Endodermal cell (in vitro differentiated cells): ENCODE data around the gene FGF5. TPM values are rescaled to one million over a fixed set of nuclear protein-coding genes. Genes with fewer than 3 reads are reported as not detected.
"Not testable (repeated sequence)": the region's sequence is repeated elsewhere in the genome, so short reads cannot be mapped to it uniquely, and the experiment has no call there.

Source experiments
- DNase-seq: peaks from one replicate; pipeline ENCODE4 v3.0.0-alpha.2; 2017
- H3K27ac ChIP-seq: 2 replicates; pipeline ENCODE4 v1.5.1; 2013; ENCODE audit warnings: mild to moderate bottlenecking, low read depth, low read length, moderate library complexity
- H3K27me3 ChIP-seq: 2 replicates; pipeline ENCODE4 v1.6.1; 2013; ENCODE audit warnings: mild to moderate bottlenecking, low read length, moderate library complexity; ENCODE audit not compliant: insufficient read depth, control insufficient read depth, poor library complexity, severe bottlenecking
- H3K36me3 ChIP-seq: 2 replicates; pipeline ENCODE4 v1.7.0; 2013; ENCODE audit warnings: mild to moderate bottlenecking, low read length, moderate library complexity; ENCODE audit not compliant: control insufficient read depth, insufficient read depth
- H3K4me1 ChIP-seq: one replicate; pipeline ENCODE4 v1.7.0; 2013; ENCODE audit warnings: low read length; ENCODE audit not compliant: control insufficient read depth, insufficient read depth
- H3K4me3 ChIP-seq: 2 replicates; pipeline ENCODE4 v1.5.1; 2013; ENCODE audit warnings: mild to moderate bottlenecking, low read length, moderate library complexity
- H3K9ac ChIP-seq: 2 replicates; pipeline ENCODE4 v1.6.1; 2013; ENCODE audit warnings: mild to moderate bottlenecking, low read length, moderate library complexity; ENCODE audit not compliant: poor library complexity, severe bottlenecking; ENCODE audit errors: extremely low read depth
- H3K9me3 ChIP-seq: 2 replicates; pipeline ENCODE4 v1.6.1; 2013; ENCODE audit warnings: mild to moderate bottlenecking, low read length, moderate library complexity; ENCODE audit not compliant: control insufficient read depth
- H3K27ac Mint-ChIP-seq: 2 replicates; pipeline ENCODE4 v1.8.0; 2020; ENCODE audit warnings: mixed read lengths
- H3K27me3 Mint-ChIP-seq: 2 replicates; pipeline ENCODE4 v1.8.0; 2021; ENCODE audit warnings: mild to moderate bottlenecking, mixed read lengths; ENCODE audit not compliant: insufficient read depth
- H3K36me3 Mint-ChIP-seq: 2 replicates; pipeline ENCODE4 v1.8.0; 2020; ENCODE audit warnings: low read depth, mixed read lengths
- H3K4me1 Mint-ChIP-seq: 2 replicates; pipeline ENCODE4 v1.8.0; 2020; ENCODE audit warnings: mixed read lengths
- H3K4me3 Mint-ChIP-seq: 2 replicates; pipeline ENCODE4 v1.8.0; 2020; ENCODE audit warnings: mild to moderate bottlenecking, moderate library complexity, mixed read lengths
- H3K9me3 Mint-ChIP-seq: 2 replicates; pipeline ENCODE4 v1.8.0; 2020; ENCODE audit warnings: mild to moderate bottlenecking, mixed read lengths
- WGBS, 2 experiments: methylation state at CpG; one replicate each; pipeline versions ENCODE4 v1.1.5 to v1.1.7; 2013; ENCODE audit warnings: missing lambda C conversion rate in 2 of 2, mixed read lengths in 1 of 2; ENCODE audit not compliant: insufficient coverage in 1 of 2, insufficient read length in 1 of 2; 5-methylcytosine and 5-hydroxymethylcytosine counted together
- total RNA-seq, 2 donors: library from RNA; stranded (reverse); fragmentation: NEBNext Ultra II Directional in 1 of 2; extraction: Animal tissue kit (Norgen Biotek cat#: 25700) in 1 of 2; gene quantifications; 2 replicates in 1 of 2; 3 replicates in 1 of 2; pipeline ENCODE4 v1.2.1, GENCODE V29; 2021
- TF ChIP-seq, protein P1 (sequence below): fragments of 200-600 bp; sonication (generic); conservative IDR thresholded peaks from 2 replicates; pipeline ENCODE4 v1.5.0; 2021; ENCODE audit warnings: antibody characterized with exemption, mild to moderate bottlenecking

Gene FGF5
- total RNA-seq, 2 donors from 2014 or later: 0.49 to 1.6 TPM

DNA sequence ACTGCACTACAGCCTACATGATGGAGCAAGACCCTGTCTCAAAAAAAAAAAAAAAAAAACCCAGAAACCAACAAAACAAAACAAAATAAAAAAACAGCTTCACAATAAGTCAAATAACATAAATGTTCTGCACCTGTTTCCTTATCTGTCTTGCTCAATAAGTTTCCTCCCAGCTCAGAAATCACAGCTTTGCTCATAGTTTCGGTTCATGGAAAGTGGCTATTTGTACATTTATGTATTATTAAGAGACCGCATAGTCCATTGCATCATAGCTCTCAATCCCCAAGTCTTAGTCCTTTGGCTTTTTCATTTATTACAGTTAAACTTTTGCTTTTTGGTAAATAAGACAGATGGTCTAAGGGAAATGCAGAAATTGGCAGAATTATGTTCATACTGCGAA, 44.7 kb downstream of the FGF5 start:
- TF ChIP-seq, protein P1, sequence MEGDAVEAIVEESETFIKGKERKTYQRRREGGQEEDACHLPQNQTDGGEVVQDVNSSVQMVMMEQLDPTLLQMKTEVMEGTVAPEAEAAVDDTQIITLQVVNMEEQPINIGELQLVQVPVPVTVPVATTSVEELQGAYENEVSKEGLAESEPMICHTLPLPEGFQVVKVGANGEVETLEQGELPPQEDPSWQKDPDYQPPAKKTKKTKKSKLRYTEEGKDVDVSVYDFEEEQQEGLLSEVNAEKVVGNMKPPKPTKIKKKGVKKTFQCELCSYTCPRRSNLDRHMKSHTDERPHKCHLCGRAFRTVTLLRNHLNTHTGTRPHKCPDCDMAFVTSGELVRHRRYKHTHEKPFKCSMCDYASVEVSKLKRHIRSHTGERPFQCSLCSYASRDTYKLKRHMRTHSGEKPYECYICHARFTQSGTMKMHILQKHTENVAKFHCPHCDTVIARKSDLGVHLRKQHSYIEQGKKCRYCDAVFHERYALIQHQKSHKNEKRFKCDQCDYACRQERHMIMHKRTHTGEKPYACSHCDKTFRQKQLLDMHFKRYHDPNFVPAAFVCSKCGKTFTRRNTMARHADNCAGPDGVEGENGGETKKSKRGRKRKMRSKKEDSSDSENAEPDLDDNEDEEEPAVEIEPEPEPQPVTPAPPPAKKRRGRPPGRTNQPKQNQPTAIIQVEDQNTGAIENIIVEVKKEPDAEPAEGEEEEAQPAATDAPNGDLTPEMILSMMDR: no peak
- no peak overlapping the region for H3K27ac ChIP-seq
- WGBS, 2 experiments: 100% methylated on average over 1 to 3 of the region's 3 CpGs
- peaks cover 39% of the 10 kb centered on the region for H3K27me3 ChIP-seq
- H3K4me1 ChIP-seq: peaks cover 6% of the 10 kb centered on the region
- no peaks in the 10 kb centered on the region for H3K36me3 ChIP-seq
- Mint-ChIP-seq H3K4me1 (peaks cover 29% of the 10 kb centered on the region), H3K36me3 (no peaks in the 10 kb centered on the region), H3K27ac (no peak overlapping the region), H3K4me3 (no peak overlapping the region), H3K9me3 (no peaks in the 10 kb centered on the region), H3K27me3 (peaks cover 49% of the 10 kb centered on the region)
- no peaks in the 10 kb centered on the region for H3K9me3 ChIP-seq
- H3K4me3 ChIP-seq: no peak overlapping the region
- no peak for DNase-seq
- H3K9ac ChIP-seq: no peak overlapping the region

DNA sequence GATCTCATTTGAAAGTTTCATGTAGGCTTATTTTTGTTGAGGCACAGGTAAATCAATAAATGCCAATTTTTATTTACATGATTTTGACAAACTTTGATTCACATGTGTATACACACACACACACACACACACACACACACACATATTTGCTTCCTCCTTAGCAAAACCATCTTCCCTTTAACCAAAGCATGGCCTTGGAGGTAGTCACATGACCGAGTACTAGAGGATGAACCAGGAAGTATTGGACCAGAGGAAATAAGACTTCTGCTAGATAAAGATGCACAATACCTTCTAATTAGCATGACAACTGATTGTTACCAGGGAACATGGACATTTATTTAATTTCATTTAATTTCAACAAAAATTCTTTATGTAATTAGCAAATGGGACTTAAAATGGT, 45.7 kb downstream of the FGF5 start:
- Mint-ChIP-seq H3K27ac (no peak overlapping the region), H3K9me3 (no peaks in the 10 kb centered on the region), H3K36me3 (no peaks in the 10 kb centered on the region), H3K4me1 (peaks cover 25% of the 10 kb centered on the region), H3K4me3 (no peak overlapping the region), H3K27me3 (peaks cover 46% of the 10 kb centered on the region)
- Histone ChIP-seq H3K9ac (no peak overlapping the region), H3K4me3 (no peak overlapping the region), H3K4me1 (peaks cover 6% of the 10 kb centered on the region), H3K27ac (no peak overlapping the region), H3K36me3 (no peaks in the 10 kb centered on the region), H3K27me3 (peaks cover 36% of the 10 kb centered on the region), H3K9me3 (no peaks in the 10 kb centered on the region)
- DNase-seq: no peak
- TF ChIP-seq, protein P1: no peak
- 100% methylated on average over 1 of the region's 1 CpG; no CpG with 5 or more reads in 1 of the 2 experiments for WGBS, 2 experiments

DNA sequence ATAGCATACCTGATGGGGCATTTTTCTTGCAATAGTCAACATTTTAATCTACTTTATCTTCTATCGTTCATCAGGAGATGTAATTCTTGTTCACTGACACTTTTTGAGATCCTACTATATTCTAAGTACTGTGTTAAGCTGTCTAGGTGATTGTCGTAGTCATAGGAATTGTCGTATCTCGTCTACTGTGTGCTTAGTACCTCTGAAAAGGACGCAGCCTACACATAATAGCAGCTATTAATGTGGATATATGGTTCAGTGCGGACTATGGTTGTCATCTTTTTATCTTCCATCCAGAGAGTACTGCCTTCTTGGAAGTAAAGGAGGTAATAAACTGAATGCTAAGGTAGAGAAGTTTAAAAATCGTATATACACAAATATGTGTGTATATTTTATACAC, 47.2 kb downstream of the FGF5 start:
- H3K4me1 ChIP-seq: peaks cover 3% of the 10 kb centered on the region
- no peak overlapping the region for H3K9ac ChIP-seq
- Mint-ChIP-seq H3K27me3 (peaks cover 56% of the 10 kb centered on the region), H3K9me3 (no peaks in the 10 kb centered on the region), H3K4me3 (no peak overlapping the region), H3K36me3 (no peaks in the 10 kb centered on the region), H3K4me1 (peaks cover 11% of the 10 kb centered on the region), H3K27ac (no peak overlapping the region)
- H3K27me3 ChIP-seq: peaks cover 47% of the 10 kb centered on the region
- WGBS, 2 experiments: 77 to 100% methylated on average over 1 to 5 of the region's 7 CpGs
- H3K4me3 ChIP-seq: no peak overlapping the region
- no peaks in the 10 kb centered on the region for H3K9me3 ChIP-seq
- TF ChIP-seq, protein P1: no peak
- no peak overlapping the region for H3K27ac ChIP-seq
- H3K36me3 ChIP-seq: no peaks in the 10 kb centered on the region
- DNase-seq: no peak

DNA sequence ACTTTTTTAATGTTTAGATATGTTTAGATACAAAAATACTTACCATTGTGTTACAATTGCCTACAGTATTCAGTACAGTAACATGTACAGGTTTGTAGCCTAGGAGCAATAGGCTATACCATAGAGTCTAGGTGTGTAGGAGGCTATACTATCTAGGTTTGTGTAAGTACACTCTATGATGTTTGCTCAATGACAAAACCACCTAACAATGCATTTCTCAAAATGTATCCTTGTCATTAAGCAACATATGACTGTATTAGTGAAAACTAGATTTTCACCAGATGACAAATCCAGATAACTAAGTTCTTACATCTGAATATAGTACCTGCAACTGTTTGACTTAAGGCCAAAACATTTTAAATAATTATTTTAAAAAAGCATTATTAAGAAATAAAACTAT, 49.4 kb downstream of the FGF5 start:
- H3K4me1 ChIP-seq, H3K36me3 ChIP-seq, H3K9ac ChIP-seq, H3K9me3 Mint-ChIP-seq, DNase-seq, H3K9me3 ChIP-seq, H3K4me3 ChIP-seq, H3K4me1 Mint-ChIP-seq, H3K27ac ChIP-seq, H3K36me3 Mint-ChIP-seq, H3K27ac Mint-ChIP-seq, H3K4me3 Mint-ChIP-seq: not testable (repeated sequence)
- H3K27me3 Mint-ChIP-seq: peaks cover 47% of the 10 kb centered on the region
- H3K27me3 ChIP-seq: peaks cover 44% of the 10 kb centered on the region
